ENCODE data around the gene GDF2. TPM values are rescaled to one million over a fixed set of nuclear protein-coding genes. Genes with fewer than 3 reads are reported as not detected.

Gene GDF2
- total and polyA plus RNA-seq, 10 of the 15 experiments (the other 5 are each of a cell fraction or from before 2014, with no cell fraction given), result not detected

GRCh38 chr10:47357911-47358310 lies 35.7 kb downstream of the GDF2 start:
- no peak overlapping the region for H2AFZ ChIP-seq (ENCODE audit: control insufficient read depth, low read depth, low read length)
- ChIA-PET POLR2A (no interaction called here), CTCF (interaction anchor here (0.9 to 1.2 kb wide), 2 partner anchors 8 to 17 kb away, joined by 3 to 5 read pairs; no protein-coding TSS in a partner anchor), SMC1A (ENCODE audit: uncharacterized antibody, unreplicated experiment) (no interaction called here), RAD21 (ENCODE audit: unreplicated experiment) (no interaction called here)
- BruUV-seq (replicated peaks), result no TSS peak
- intact Hi-C loops (cut with micrococcal nuclease; ENCODE audit: unreplicated experiment) (no loop called here), in situ Hi-C loops (cut with MboI) (no loop called here)
- no peaks in the 10 kb centered on the region for H3K36me3 ChIP-seq (ENCODE audit: control insufficient read depth in 2 of 2, insufficient read depth in 2 of 2, low read length in 1 of 2)
- no peaks in the 10 kb centered on the region for H4K20me1 ChIP-seq (ENCODE audit: control insufficient read depth, insufficient read depth)
- H3K4me1 ChIP-seq (ENCODE audit: control insufficient read depth, insufficient read depth, low read length), result no peaks in the 10 kb centered on the region
- no peak overlapping the region for H3K4me3 ChIP-seq
- H3K9ac ChIP-seq (ENCODE audit: control insufficient read depth, insufficient read depth, low read length), result no peak overlapping the region
- no peaks in the 10 kb centered on the region for H3K9me3 ChIP-seq (replicated peaks; ENCODE audit: control insufficient read depth, insufficient read depth, low read length)
- no peak for FAIRE-seq
- H3K4me2 ChIP-seq (ENCODE audit: control insufficient read depth, insufficient read depth), result no peak overlapping the region
- TF ChIP-seq NFIC (IDR thresholded peaks at IDR 0.05; ENCODE audit: low read depth, low read length) (no peak), FOXM1 (IDR thresholded peaks at IDR 0.05; ENCODE audit: low read depth, low read length) (no peak), NBN (IDR thresholded peaks at IDR 0.05) (no peak), RFX5 (IDR thresholded peaks at IDR 0.05; ENCODE audit: low read depth, low read length) (no peak), CHD2 (IDR thresholded peaks at IDR 0.05; ENCODE audit: borderline replicate concordance, low read depth, low read length) (no peak), MEF2B (IDR thresholded peaks at IDR 0.05; ENCODE audit: partially characterized antibody, poor library complexity, severe bottlenecking) (no peak), IKZF1 (conservative IDR thresholded peaks at IDR 0.05) (no peak), HSF1 (IDR thresholded peaks at IDR 0.05; ENCODE audit: low read depth, low read length) (no peak), ASH2L (IDR thresholded peaks at IDR 0.05; ENCODE audit: borderline replicate concordance, low read depth) (no peak), ZNF217 (IDR thresholded peaks at IDR 0.05) (no peak), ZNF622 (IDR thresholded peaks at IDR 0.05) (no peak), ZNF592 (IDR thresholded peaks at IDR 0.05) (no peak)
- H3K79me2 ChIP-seq (ENCODE audit: control insufficient read depth, insufficient read depth, low read length), result no peaks in the 10 kb centered on the region
- 54% methylated on average over 3 of the region's 3 CpGs for WGBS (ENCODE audit: insufficient coverage, insufficient replicate concordance, low lambda C conversion rate, missing lambda C conversion rate)
- no peak for ATAC-seq
- no peaks in the 10 kb centered on the region; a peak in 1 of 4 replicates for H3K27me3 ChIP-seq (replicated peaks in 1 of 2; ENCODE audit: control insufficient read depth in 2 of 2, insufficient read depth in 2 of 2, low read length in 1 of 2)
- no peak for DNase-seq (ENCODE audit: low read depth, low spot score)
- H3K27ac ChIP-seq (ENCODE audit: control insufficient read depth, insufficient read depth), result no peak overlapping the region

Data from GM12878 (cell line).